GM12864 (cell line): ENCODE results near the gene C2CD4B.

Source experiments
- DNase-seq: peaks from one replicate; pipeline ENCODE4 v3.0.0-alpha.2; 2011; ENCODE audit warnings: low read depth
- H3K4me3 ChIP-seq: 2 replicates; pipeline ENCODE4 v1.5.1; 2011; ENCODE audit warnings: mild to moderate bottlenecking, low read depth, low read length, control low read depth
- CTCF ChIP-seq: IDR thresholded peaks from 2 replicates; pipeline ENCODE4 v1.5.1; 2011; ENCODE audit warnings: low read depth, mild to moderate bottlenecking, moderate library complexity, low read length, control low read depth, inconsistent platforms; ENCODE audit errors: missing control alignments

Gene C2CD4B

GRCh38 chr15:62153228-62153627 is 11.9 kb downstream of the C2CD4B start:
- no peak overlapping the region for H3K4me3 ChIP-seq
- DNase-seq: no peak
- no peak for TF ChIP-seq CTCF

- no peak for DNase-seq
- no peak for TF ChIP-seq CTCF
- H3K4me3 ChIP-seq: no peak overlapping the region
Measured at GRCh38 chr15:62150445-62150844, 14.6 kb downstream of the C2CD4B start.

- no peak overlapping the region for H3K4me3 ChIP-seq
- no peak for DNase-seq
- TF ChIP-seq CTCF: no peak
Measured at GRCh38 chr15:62149729-62150128, 15.4 kb downstream of the C2CD4B start.

- H3K4me3 ChIP-seq: no peak overlapping the region
- TF ChIP-seq CTCF: no peak
- DNase-seq: no peak
Measured at GRCh38 chr15:62147551-62147950, 17.5 kb downstream of the C2CD4B start.

- DNase-seq: no peak
- no peak overlapping the region for H3K4me3 ChIP-seq
- no peak for TF ChIP-seq CTCF
Measured at GRCh38 chr15:62147149-62147548, 17.9 kb downstream of the C2CD4B start.

GRCh38 chr15:62145015-62145735 is 19.9 kb downstream of the C2CD4B start:
- no peak for DNase-seq
- H3K4me3 ChIP-seq: no peak overlapping the region
- no peak for TF ChIP-seq CTCF

GRCh38 chr15:62142736-62143135 is 22.3 kb downstream of the C2CD4B start:
- no peak for DNase-seq
- no peak for TF ChIP-seq CTCF
- H3K4me3 ChIP-seq: no peak overlapping the region
